Camera-type eye (tissue), 1 donor: ENCODE results near the gene ZNF763. TPM values are rescaled to one million over a fixed set of nuclear protein-coding genes. Genes with fewer than 3 reads are reported as not detected.

Experiments
- total RNA-seq: library from RNA; depleted of rRNA; stranded (reverse); fragments of >200 nt; gene quantifications from one replicate; pipeline ENCODE4 v1.2.3, GENCODE V29; 2014

ZNF763 gene
- 15.9 TPM for total RNA-seq

DNA sequence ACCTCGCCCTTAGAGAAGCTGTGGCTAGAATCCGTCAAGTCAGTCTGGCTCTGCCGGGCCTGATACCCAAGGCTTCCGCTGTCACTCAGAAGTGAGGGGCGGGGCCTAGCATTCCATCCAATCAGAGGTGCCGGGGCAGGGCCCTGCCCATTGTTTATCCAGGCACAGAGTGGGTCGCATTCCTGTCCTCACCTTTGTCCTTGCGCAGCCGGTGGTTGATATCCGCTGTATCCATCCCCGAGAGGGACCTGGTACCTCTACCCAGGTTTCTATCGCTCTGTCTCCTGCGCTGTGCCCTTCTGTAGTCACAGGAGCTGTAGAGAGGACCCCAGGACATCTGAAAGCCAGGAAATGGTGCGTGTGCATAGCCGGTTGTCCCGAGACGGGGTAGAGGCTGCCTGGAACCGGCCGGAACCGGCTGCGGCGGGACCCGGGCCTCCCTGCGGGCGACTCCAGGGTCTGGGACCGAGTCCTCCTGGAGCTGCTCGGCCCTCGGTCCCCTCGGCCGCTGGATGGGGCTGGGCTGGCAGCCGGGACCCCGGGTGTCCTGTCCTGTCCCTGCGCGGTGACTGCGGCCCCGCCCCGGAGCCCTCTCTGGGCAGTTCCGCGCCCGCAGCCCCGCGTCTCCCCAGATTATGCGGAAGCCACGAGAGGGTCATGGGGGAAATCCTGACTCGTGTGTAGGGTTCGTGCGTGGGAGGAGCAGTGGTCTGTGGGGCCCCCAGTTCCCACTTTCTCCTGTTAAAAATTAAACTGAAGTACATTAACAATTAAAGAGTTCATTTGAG lies at the start of gene ZNF763:
Gene ZNF763, plus strand, starts transcription at position 183 of the 788 bp plus-strand sequence. Its CDS starts 169 bp downstream, at position 352.

DNA sequence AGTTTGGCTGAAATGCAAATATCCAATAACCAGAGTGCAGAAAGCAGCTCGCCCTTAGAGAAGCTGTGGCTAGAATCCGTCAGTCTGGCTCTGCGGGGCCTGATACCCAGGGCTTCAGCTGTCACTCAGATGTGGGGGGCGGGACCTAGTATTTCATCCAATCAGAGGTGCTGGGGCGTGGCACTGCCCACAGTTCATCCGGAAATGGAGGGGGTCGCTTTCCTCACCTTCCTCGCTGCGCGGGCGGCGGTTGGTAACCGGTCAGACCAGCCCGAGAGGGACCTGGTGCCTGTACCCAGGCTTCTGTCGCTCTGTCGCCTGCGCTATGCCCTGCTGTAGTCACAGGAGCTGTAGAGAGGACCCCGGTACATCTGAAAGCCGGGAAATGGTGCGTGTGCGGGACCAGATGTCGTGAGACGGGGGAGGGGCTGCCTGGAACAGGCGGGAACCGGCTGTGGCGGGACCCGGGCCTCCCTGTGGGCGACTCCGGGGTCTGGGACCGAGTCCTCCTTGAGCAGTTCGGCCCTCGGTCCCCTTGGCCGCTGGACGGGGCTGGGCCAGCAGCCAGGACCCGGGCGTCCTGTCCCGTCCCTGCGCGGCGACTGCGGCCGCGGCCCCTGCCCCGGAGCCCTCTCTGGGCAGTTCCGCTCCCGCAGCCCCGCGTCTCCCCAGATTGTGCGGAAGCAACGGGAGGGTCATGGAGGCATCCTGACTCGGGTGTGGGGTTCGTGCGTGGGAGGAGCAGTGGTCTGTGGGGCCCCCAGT lies 39.8 kb upstream of the ZNF763 start, which contains the start of gene ZNF700:
Gene ZNF700, plus strand, starts transcription at position 222 of the 765 bp plus-strand sequence. Its CDS starts 104 bp downstream, at position 326.

Other genes with a start within 250 kb of the ZNF763 start
- gene ZNF823, start 226.1 kb upstream of the ZNF763 start, total RNA-seq, result 16.1 TPM
- 36.7 TPM for gene ZNF441, start 198.0 kb upstream of the ZNF763 start, total RNA-seq
- gene ZNF491, start 166.5 kb upstream of the ZNF763 start, total RNA-seq, result 26.3 TPM
- 23.6 TPM for gene ZNF440, start 150.8 kb upstream of the ZNF763 start, total RNA-seq
- gene ZNF439, start 116.3 kb upstream of the ZNF763 start, total RNA-seq, result 43.3 TPM
- gene ZNF69, start 77.3 kb upstream of the ZNF763 start, total RNA-seq, result 23.9 TPM
- 23.9 TPM for gene ZNF700, start 39.9 kb upstream of the ZNF763 start, total RNA-seq
- gene ZNF433, start 70.6 kb downstream of the ZNF763 start, total RNA-seq, result 26.3 TPM
- gene ZNF878, start 87.9 kb downstream of the ZNF763 start, total RNA-seq, result 0.27 TPM
- gene ZNF844, start 99.7 kb downstream of the ZNF763 start, total RNA-seq, result 52.0 TPM
- 15.7 TPM for gene ZNF20, start 175.3 kb downstream of the ZNF763 start, total RNA-seq
- 30.7 TPM for gene ZNF625, start 191.7 kb downstream of the ZNF763 start, total RNA-seq
- gene ZNF136, start 198.1 kb downstream of the ZNF763 start, total RNA-seq, result 38.1 TPM